IMR-90 (cell line): ENCODE results near the gene SIPA1L3. TPM values are rescaled to one million over a fixed set of nuclear protein-coding genes. Genes with fewer than 3 reads are reported as not detected.

Source experiments
- ATAC-seq: fragments of 200-7000 bp; cut with Tn5 transposase; 2 replicates; pipeline ENCODE4 v1.9.1; 2020; ENCODE audit warnings: low read depth, mild to moderate bottlenecking, moderate library complexity
- BruUV-seq: library from RNA; stranded (reverse); fragments of 400-500 nt; replicated peaks from 2 replicates; lab custom pipeline; 2021; lab: Mats Ljungman, UMichigan
- CTCF ChIA-PET: fragments of 300-600 bp; formaldehyde crosslinking; extraction: SDS; loops from one replicate; lab custom pipeline; 2021; ENCODE audit warnings: antibody characterized with exemption; lab: Yijun Ruan, JAX
- POLR2A ChIA-PET: fragments of 300-600 bp; sonication (Branson Sonifier 250); formaldehyde crosslinking; loops from one replicate; lab custom pipeline; 2022; ENCODE audit warnings: antibody characterized with exemption; ENCODE audit not compliant: unreplicated experiment; lab: Charles Lee
- DNase-seq: peaks from one replicate; pipeline ENCODE4 v3.0.0; 2013
- H2AFZ ChIP-seq: replicated peaks from 2 replicates; pipeline ENCODE3; 2013; ENCODE audit warnings: low read length, mild to moderate bottlenecking; ENCODE audit not compliant: poor library complexity
- H2AK5ac ChIP-seq: 2 replicates; pipeline ENCODE4 v1.6.1; 2013; ENCODE audit warnings: low read depth, low read length, inconsistent platforms
- H2AK9ac ChIP-seq: replicated peaks from 2 replicates; pipeline ENCODE3; 2013; ENCODE audit warnings: mild to moderate bottlenecking, low read depth, low read length, moderate library complexity; ENCODE audit not compliant: poor library complexity
- H2BK120ac ChIP-seq: 2 replicates; pipeline ENCODE4 v1.6.1; 2013; ENCODE audit warnings: low read depth, low read length, inconsistent platforms
- H2BK15ac ChIP-seq: 3 replicates; pipeline ENCODE4 v1.6.1; 2013; ENCODE audit warnings: low read depth, low read length, inconsistent platforms
- H2BK20ac ChIP-seq: 2 replicates; pipeline ENCODE4 v1.6.1; 2013; ENCODE audit warnings: low read depth, mild to moderate bottlenecking, inconsistent platforms, low read length, moderate library complexity
- H2BK5ac ChIP-seq: 2 replicates; pipeline ENCODE4 v1.6.1; 2013; ENCODE audit warnings: mild to moderate bottlenecking, low read depth, low read length, inconsistent platforms; ENCODE audit not compliant: poor library complexity, severe bottlenecking
- H3K14ac ChIP-seq: replicated peaks from 2 replicates; pipeline ENCODE4 v1.6.1; 2013; ENCODE audit warnings: low read depth, low read length, inconsistent platforms
- H3K18ac ChIP-seq: 2 replicates; pipeline ENCODE4 v1.6.1; 2013; ENCODE audit warnings: low read depth, low read length, control low read depth
- H3K23ac ChIP-seq: 2 replicates; pipeline ENCODE4 v1.6.1; 2013; ENCODE audit warnings: low read depth, low read length, inconsistent platforms
- H3K27ac ChIP-seq: 2 replicates; pipeline ENCODE4 v1.5.1; 2013; ENCODE audit warnings: mild to moderate bottlenecking, control low read depth, low read length; ENCODE audit not compliant: insufficient read depth
- H3K27me3 ChIP-seq: 2 replicates; pipeline ENCODE4 v1.6.1; 2013; ENCODE audit warnings: low read length; ENCODE audit not compliant: control insufficient read depth, insufficient read depth
- H3K36me3 ChIP-seq: 2 replicates; pipeline ENCODE4 v1.6.1; 2013; ENCODE audit warnings: low read length, mixed read lengths; ENCODE audit not compliant: control insufficient read depth, insufficient read depth
- H3K4ac ChIP-seq: 2 replicates; pipeline ENCODE4 v1.6.1; 2013; ENCODE audit warnings: low read depth, low read length, inconsistent platforms
- H3K4me1 ChIP-seq: 2 replicates; pipeline ENCODE4 v1.6.1; 2013; ENCODE audit warnings: low read length, mixed read lengths; ENCODE audit not compliant: control insufficient read depth, insufficient read depth
- H3K4me2 ChIP-seq: 2 replicates; pipeline ENCODE4 v1.6.1; 2013; ENCODE audit warnings: low read depth, mild to moderate bottlenecking, control low read depth, low read length, moderate library complexity
- H3K4me3 ChIP-seq: 2 replicates; pipeline ENCODE4 v1.5.1; 2013; ENCODE audit warnings: low read depth, mild to moderate bottlenecking, control low read depth, low read length, moderate library complexity; ENCODE audit not compliant: insufficient read depth
- H3K56ac ChIP-seq: 2 replicates; pipeline ENCODE4 v1.6.1; 2013; ENCODE audit warnings: low read length, inconsistent platforms; ENCODE audit not compliant: insufficient read depth; ENCODE audit errors: extremely low read depth
- H3K79me1 ChIP-seq, 2 experiments: 2 replicates each; pipeline ENCODE4 v1.6.1; 2013; ENCODE audit warnings: low read length in 2 of 2, inconsistent platforms in 1 of 2, low read depth in 1 of 2
- H3K9ac ChIP-seq: 2 replicates; pipeline ENCODE4 v1.6.1; 2013; ENCODE audit warnings: low read depth, low read length, control low read depth
- H3K9me1 ChIP-seq: 2 replicates; pipeline ENCODE4 v1.6.1; 2013; ENCODE audit warnings: low read length, inconsistent platforms; ENCODE audit not compliant: insufficient read depth
- H3K9me3 ChIP-seq: 2 replicates; pipeline ENCODE4 v1.6.1; 2013; ENCODE audit warnings: low read length; ENCODE audit not compliant: control insufficient read depth, insufficient read depth
- H4K20me1 ChIP-seq: 2 replicates; pipeline ENCODE4 v1.6.1; 2013; ENCODE audit warnings: low read length, inconsistent platforms; ENCODE audit not compliant: insufficient read depth
- H4K5ac ChIP-seq: 2 replicates; pipeline ENCODE4 v1.6.1; 2013; ENCODE audit warnings: mild to moderate bottlenecking, low read depth, low read length, control low read depth
- H4K8ac ChIP-seq, 2 experiments: 2 replicates each; pipeline ENCODE4 v1.6.1; 2013; ENCODE audit warnings: low read depth in 2 of 2, low read length in 2 of 2, control low read depth in 1 of 2, inconsistent platforms in 1 of 2
- H4K91ac ChIP-seq: 2 replicates; pipeline ENCODE4 v1.6.1; 2013; ENCODE audit warnings: low read depth, low read length, inconsistent platforms; ENCODE audit not compliant: insufficient read depth
- BHLHE40 ChIP-seq: fragments of 150-350 bp; IDR thresholded peaks from 2 replicates; pipeline ENCODE4 v1.6.1; 2016; ENCODE audit warnings: mild to moderate bottlenecking, low read depth, low read length
- CHD1 ChIP-seq: IDR thresholded peaks from 2 replicates; pipeline ENCODE4 v1.6.1; 2012; ENCODE audit warnings: low read depth, low read length, improper control_type of control experiment
- CTCF ChIP-seq: conservative IDR thresholded peaks from 2 replicates; pipeline ENCODE4 v1.5.1; 2012; ENCODE audit warnings: mild to moderate bottlenecking, low read depth, low read length, improper control_type of control experiment
- ELK1 ChIP-seq: fragments of 150-350 bp; IDR thresholded peaks from 2 replicates; pipeline ENCODE4 v1.6.1; 2016; ENCODE audit warnings: low read depth, mild to moderate bottlenecking, low read length, moderate library complexity, borderline replicate concordance
- MAFK ChIP-seq: IDR thresholded peaks from 2 replicates; pipeline ENCODE4 v1.6.1; 2012; ENCODE audit warnings: low read depth, low read length, improper control_type of control experiment
- MAZ ChIP-seq: IDR thresholded peaks from 2 replicates; pipeline ENCODE4 v1.6.1; 2012; ENCODE audit warnings: low read depth, mild to moderate bottlenecking, low read length, improper control_type of control experiment, moderate library complexity, borderline replicate concordance
- MXI1 ChIP-seq: IDR thresholded peaks from 2 replicates; pipeline ENCODE4 v1.6.1; 2012; ENCODE audit warnings: low read depth, mild to moderate bottlenecking, low read length, moderate library complexity, borderline replicate concordance
- NFE2L2 ChIP-seq: fragments of 150-350 bp; IDR thresholded peaks from 2 replicates; pipeline ENCODE4 v1.6.1; 2016; ENCODE audit warnings: low read depth, mild to moderate bottlenecking, low read length
- POLR2A ChIP-seq: IDR thresholded peaks from 2 replicates; pipeline ENCODE4 v1.6.1; 2012; ENCODE audit warnings: mild to moderate bottlenecking, low read depth, low read length
- RCOR1 ChIP-seq: IDR thresholded peaks from 2 replicates; pipeline ENCODE4 v1.6.1; 2012; ENCODE audit warnings: mild to moderate bottlenecking, low read length, improper control_type of control experiment; ENCODE audit not compliant: insufficient replicate concordance
- RFX5 ChIP-seq: IDR thresholded peaks from 2 replicates; pipeline ENCODE4 v1.8.0; 2012; ENCODE audit warnings: low read depth, mild to moderate bottlenecking, low read length, moderate library complexity
- SMC3 ChIP-seq: fragments of 150-350 bp; IDR thresholded peaks from 2 replicates; pipeline ENCODE4 v1.6.1; 2016; ENCODE audit warnings: low read depth, mild to moderate bottlenecking, antibody characterized with exemption, low read length, moderate library complexity
- USF2 ChIP-seq: fragments of 150-350 bp; IDR thresholded peaks from 2 replicates; pipeline ENCODE4 v1.6.1; 2017; ENCODE audit warnings: mild to moderate bottlenecking, antibody characterized with exemption, low read length, low read depth
- WGBS, 2 experiments: methylation state at CpG; one replicate each; pipeline versions ENCODE4 v1.1.5 to v1.1.7; 2013; ENCODE audit warnings: missing lambda C conversion rate in 2 of 2; ENCODE audit not compliant: insufficient read length in 1 of 2; ENCODE audit errors: extremely low coverage in 2 of 2; 5-methylcytosine and 5-hydroxymethylcytosine counted together
- dilution Hi-C: fragments of 300-500 bp; cut with HindIII; formaldehyde crosslinking; loops from one replicate; pipeline ENCODE4 v1.14.3; 2018; ENCODE audit warnings: low sequenced_read_pairs; ENCODE audit not compliant: unreplicated experiment
- in situ Hi-C: fragments of 300-500 bp; cut with MboI; formaldehyde crosslinking; loops from 3 replicates; pipeline ENCODE4 v1.14.3; 2019; ENCODE audit warnings: low sequenced_read_pairs, inconsistent platforms, mixed read lengths
- intact Hi-C: fragments of 100-400 bp; cut with micrococcal nuclease; formaldehyde crosslinking; loops from 2 replicates; pipeline ENCODE4 v1.10.0; 2022
- polyA plus RNA-seq, 3 experiments: library from polyadenylated mRNA; depleted of rRNA; stranded (reverse); fragments of >200 nt; gene quantifications; 2 replicates each; pipeline ENCODE4 v1.2.3, GENCODE V29; 2012; ENCODE audit warnings: low replicate concordance in 1 of 3
- total RNA-seq: library from RNA; depleted of rRNA; stranded (reverse); fragments of >200 nt; gene quantifications from 2 replicates; pipeline ENCODE4 v1.2.3, GENCODE V29; 2012

Gene SIPA1L3
- total and polyA plus RNA-seq, 2 of the 4 experiments (the other 2 are of a cell fraction): 4.1 to 9.4 TPM

GRCh38 chr19:38183251-38183897 lies 276.4 kb downstream of the SIPA1L3 start (continued):
- TF ChIP-seq NFE2L2: no peak
- TF ChIP-seq MAZ: no peak
- TF ChIP-seq MXI1: no peak

- peaks cover 14% of the 10 kb centered on the region; the same call in 1 of the 2 replicates for H4K20me1 ChIP-seq
- H3K27ac ChIP-seq: no peak overlapping the region
- H4K8ac ChIP-seq: no peak overlapping the region
- no peak overlapping the region for H2BK20ac ChIP-seq
- H2AFZ ChIP-seq: no peak overlapping the region
- no peak overlapping the region for H3K4me2 ChIP-seq
- no peak overlapping the region for H3K23ac ChIP-seq
- H3K27me3 ChIP-seq: no peaks in the 10 kb centered on the region
- H3K79me1 ChIP-seq: peaks cover 0 to 32% of the 10 kb centered on the region in 2 experiments
- H3K36me3 ChIP-seq: peaks cover 7% of the 10 kb centered on the region
- no peak overlapping the region for H2AK5ac ChIP-seq
- H2BK120ac ChIP-seq: no peak overlapping the region
- dilution Hi-C loops (no loop called here), in situ Hi-C loops (no loop called here), intact Hi-C loops (no loop called here)
- no TSS peak for BruUV-seq
- H3K56ac ChIP-seq: no peak overlapping the region
- no peak overlapping the region for H2AK9ac ChIP-seq
- ChIA-PET CTCF (no interaction called here), POLR2A (no interaction called here)
- TF ChIP-seq BHLHE40: no peak
- TF ChIP-seq CHD1: no peak
- no peak for TF ChIP-seq CTCF
- TF ChIP-seq MAFK: no peak
- no peak for TF ChIP-seq POLR2A
- no peak for TF ChIP-seq SMC3
- no peak for TF ChIP-seq ELK1
- TF ChIP-seq RCOR1: no peak
- no peak for TF ChIP-seq RFX5
- TF ChIP-seq USF2: no peak
- 96% methylated on average over 7 of the region's 9 CpGs; no CpG with 5 or more reads in 1 of the 2 experiments for WGBS, 2 experiments
- no peak overlapping the region for H3K4me3 ChIP-seq
- H2BK15ac ChIP-seq: no peak overlapping the region
- H3K4ac ChIP-seq: no peak overlapping the region
- peaks cover 6% of the 10 kb centered on the region for H3K4me1 ChIP-seq
- H2BK5ac ChIP-seq: no peak overlapping the region
- no peak overlapping the region for H3K18ac ChIP-seq
- DNase-seq (no peak), ATAC-seq (no peak)
- peaks cover 14% of the 10 kb centered on the region for H3K9me1 ChIP-seq
- H3K9ac ChIP-seq: no peak overlapping the region
- H4K5ac ChIP-seq: no peak overlapping the region
- H4K91ac ChIP-seq: no peak overlapping the region
- H3K14ac ChIP-seq: no peak overlapping the region
- no peaks in the 10 kb centered on the region for H3K9me3 ChIP-seq
These were observed 277.8 kb downstream of the SIPA1L3 start for GRCh38 chr19:38184815-38185214.
